Neural crest cell (in vitro differentiated cells): ENCODE results near the gene KRTAP5-6. TPM values are rescaled to one million over a fixed set of nuclear protein-coding genes. Genes with fewer than 3 reads are reported as not detected.

Experiments used
- DNase-seq: peaks from one replicate; pipeline ENCODE4 v3.0.0; 2021; ENCODE audit warnings: low read depth, mixed read lengths, low spot score
- H3K27ac Mint-ChIP-seq: one replicate; pipeline ENCODE4 v1.8.0; 2021; ENCODE audit warnings: mild to moderate bottlenecking, mixed read lengths; ENCODE audit not compliant: unreplicated experiment
- H3K27me3 Mint-ChIP-seq: 2 replicates; pipeline ENCODE4 v1.8.0; 2021; ENCODE audit warnings: low read depth, mild to moderate bottlenecking, mixed read lengths
- H3K36me3 Mint-ChIP-seq: 2 replicates; pipeline ENCODE4 v1.8.0; 2021; ENCODE audit warnings: low read depth, mild to moderate bottlenecking, mixed read lengths
- H3K4me1 Mint-ChIP-seq: 2 replicates; pipeline ENCODE4 v1.8.0; 2021; ENCODE audit warnings: mixed read lengths
- H3K4me3 Mint-ChIP-seq: one replicate; pipeline ENCODE4 v1.8.0; 2021; ENCODE audit warnings: mild to moderate bottlenecking, mixed read lengths
- H3K9me3 Mint-ChIP-seq: 2 replicates; pipeline ENCODE4 v1.8.0; 2021; ENCODE audit warnings: mixed read lengths
- CTCF ChIP-seq: fragments of 200-600 bp; sonication (generic); conservative IDR thresholded peaks from 2 replicates; pipeline ENCODE4 v1.5.0; 2021; ENCODE audit warnings: antibody characterized with exemption, mild to moderate bottlenecking
- total RNA-seq: library from RNA; stranded (reverse); gene quantifications from 2 replicates; pipeline ENCODE4 v1.2.1, GENCODE V29; 2021

The KRTAP5-6 gene
- total RNA-seq, 1 donor from 2014 or later: not detected

- TF ChIP-seq CTCF: no peak
- no peak overlapping the region for H3K4me3 Mint-ChIP-seq
- DNase-seq: no peak
- no peaks in the 10 kb centered on the region for H3K4me1 Mint-ChIP-seq
- H3K9me3 Mint-ChIP-seq: no peaks in the 10 kb centered on the region
- H3K27me3 Mint-ChIP-seq: no peaks in the 10 kb centered on the region
- H3K36me3 Mint-ChIP-seq: no peaks in the 10 kb centered on the region
- no peak overlapping the region for H3K27ac Mint-ChIP-seq
These were observed 43.2 kb upstream of the KRTAP5-6 start for GRCh38 chr11:1653541-1654387.

GRCh38 chr11:1654388-1655167, 42.4 kb upstream of the KRTAP5-6 start:
- Mint-ChIP-seq H3K9me3 (no peaks in the 10 kb centered on the region), H3K4me1 (no peaks in the 10 kb centered on the region), H3K4me3 (no peak overlapping the region), H3K27me3 (no peaks in the 10 kb centered on the region), H3K27ac (no peak overlapping the region), H3K36me3 (no peaks in the 10 kb centered on the region)
- no peak for DNase-seq
- TF ChIP-seq CTCF: no peak

GRCh38 chr11:1655168-1656060, 41.6 kb upstream of the KRTAP5-6 start:
- no peaks in the 10 kb centered on the region for H3K9me3 Mint-ChIP-seq
- peaks cover 6% of the 10 kb centered on the region for H3K27me3 Mint-ChIP-seq
- no peaks in the 10 kb centered on the region for H3K36me3 Mint-ChIP-seq
- DNase-seq: no peak
- H3K27ac Mint-ChIP-seq: no peak overlapping the region
- H3K4me3 Mint-ChIP-seq: no peak overlapping the region
- no peaks in the 10 kb centered on the region for H3K4me1 Mint-ChIP-seq
- no peak for TF ChIP-seq CTCF

GRCh38 chr11:1656061-1656441, 40.9 kb upstream of the KRTAP5-6 start:
- Mint-ChIP-seq H3K36me3 (no peaks in the 10 kb centered on the region), H3K4me3 (no peak overlapping the region), H3K27me3 (peaks cover 6% of the 10 kb centered on the region), H3K9me3 (no peaks in the 10 kb centered on the region), H3K4me1 (no peaks in the 10 kb centered on the region), H3K27ac (no peak overlapping the region)
- TF ChIP-seq CTCF: no peak
- DNase-seq: no peak

- Mint-ChIP-seq H3K4me1 (no peaks in the 10 kb centered on the region), H3K27me3 (peaks cover 6% of the 10 kb centered on the region), H3K27ac (no peak overlapping the region), H3K9me3 (no peaks in the 10 kb centered on the region), H3K4me3 (no peak overlapping the region), H3K36me3 (no peaks in the 10 kb centered on the region)
- no peak for DNase-seq
- TF ChIP-seq CTCF: no peak
These were observed 40.3 kb upstream of the KRTAP5-6 start for GRCh38 chr11:1656670-1657069.
